GM12801 (cell line): ENCODE data around the gene MRPL37.

Experiments
- CTCF ChIP-seq: IDR thresholded peaks from one replicate; pipeline ENCODE4 v1.5.1; 2011; ENCODE audit warnings: control low read depth; ENCODE audit not compliant: insufficient read length; ENCODE audit errors: extremely low read depth

The MRPL37 gene

GRCh38 chr1:54247863-54248515, 48.0 kb downstream of the MRPL37 start:
- no peak for TF ChIP-seq CTCF

- TF ChIP-seq CTCF: no peak
These were observed 49.0 kb downstream of the MRPL37 start for GRCh38 chr1:54248966-54249365.

GRCh38 chr1:54249819-54250435, 50.0 kb downstream of the MRPL37 start:
- TF ChIP-seq CTCF: no peak

- no peak for TF ChIP-seq CTCF
These were observed 50.7 kb downstream of the MRPL37 start for GRCh38 chr1:54250670-54251069.

- no peak for TF ChIP-seq CTCF
These were observed 52.5 kb downstream of the MRPL37 start for GRCh38 chr1:54252371-54252936.

- TF ChIP-seq CTCF: no peak
These were observed 53.5 kb downstream of the MRPL37 start for GRCh38 chr1:54253480-54253879.

GRCh38 chr1:54254055-54254454, 54.1 kb downstream of the MRPL37 start:
- no peak for TF ChIP-seq CTCF
